ENCODE data around the gene FSCN2.
"Not testable (repeated sequence)": the region's sequence is repeated elsewhere in the genome, so short reads cannot be mapped to it uniquely, and the experiment has no call there.

FSCN2 gene

GRCh38 chr17:81528651-81529436 is 667 bp downstream of the FSCN2 start:
- DNase-seq, result peak; percentile 29

GRCh38 chr17:81529437-81529803 is 1.2 kb downstream of the FSCN2 start:
- DNase-seq, result no peak

- not testable (repeated sequence) for DNase-seq
These were observed 2.8 kb downstream of the FSCN2 start for GRCh38 chr17:81531013-81531412.

GRCh38 chr17:81531998-81532404 is 3.8 kb downstream of the FSCN2 start:
- not testable (repeated sequence) for DNase-seq

- DNase-seq, result no peak
These were observed 4.5 kb downstream of the FSCN2 start for GRCh38 chr17:81532490-81533287.

GRCh38 chr17:81533339-81534141 is 5.4 kb downstream of the FSCN2 start:
- DNase-seq, result no peak

- peak; percentile 64 for DNase-seq
These were observed 6.2 kb downstream of the FSCN2 start for GRCh38 chr17:81534157-81535006.

- no peak for DNase-seq
These were observed 6.8 kb downstream of the FSCN2 start for GRCh38 chr17:81535007-81535328.

GRCh38 chr17:81535480-81536298 is 7.5 kb downstream of the FSCN2 start:
- DNase-seq, result no peak

GRCh38 chr17:81536299-81537290 is 8.4 kb downstream of the FSCN2 start:
- DNase-seq, result peak; percentile 51

GRCh38 chr17:81537343-81537855 is 9.2 kb downstream of the FSCN2 start:
- DNase-seq, result peak; percentile 62

GRCh38 chr17:81537856-81538555 is 9.8 kb downstream of the FSCN2 start:
- peak; percentile 92 for DNase-seq

GRCh38 chr17:81538651-81539570 is 10.7 kb downstream of the FSCN2 start:
- DNase-seq, result no peak

GRCh38 chr17:81539571-81539900 is 11.4 kb downstream of the FSCN2 start:
- no peak for DNase-seq

GRCh38 chr17:81539961-81540675 is 11.9 kb downstream of the FSCN2 start:
- DNase-seq, result no peak

GRCh38 chr17:81540676-81541027 is 12.5 kb downstream of the FSCN2 start:
- DNase-seq, result no peak

- DNase-seq, result no peak
These were observed 12.9 kb downstream of the FSCN2 start for GRCh38 chr17:81541123-81541522.

All from NCI-H82 (cell line).